LoVo (cell line): ENCODE data around the gene PSMB4.

Source experiments
- DNase-seq: peaks from one replicate; pipeline ENCODE4 v3.0.0-alpha.2; 2016; ENCODE audit warnings: low spot score

PSMB4 gene

GRCh38 chr1:151443846-151444782 lies 44.7 kb downstream of the PSMB4 start:
- DNase-seq = peak; percentile 80

- DNase-seq = no peak
Observed at GRCh38 chr1:151444783-151445177, 45.4 kb downstream of the PSMB4 start.

GRCh38 chr1:151447696-151448095 lies 48.3 kb downstream of the PSMB4 start:
- DNase-seq = no peak
